ENCODE data around the gene CEP85. TPM values are rescaled to one million over a fixed set of nuclear protein-coding genes. Genes with fewer than 3 reads are reported as not detected.

Gene CEP85
- total RNA-seq, 1 donor, result 13.0 TPM

GRCh38 chr1:26323382-26323781, 89.4 kb downstream of the CEP85 start:
- TF ChIP-seq CTCF (IDR thresholded peaks at IDR 0.05; ENCODE audit: insufficient read depth, low read depth, low read length), result no peak
- DNase-seq (ENCODE audit: low read depth), result no peak
- no peak overlapping the region for H3K4me3 ChIP-seq (ENCODE audit: low read depth, low read length)

- DNase-seq (ENCODE audit: low read depth), result no peak
- H3K4me3 ChIP-seq (ENCODE audit: low read depth, low read length), result no peak overlapping the region
- no peak for TF ChIP-seq CTCF (IDR thresholded peaks at IDR 0.05; ENCODE audit: insufficient read depth, low read depth, low read length)
Measured at GRCh38 chr1:26324550-26324949, 90.5 kb downstream of the CEP85 start.

- no peak for DNase-seq (ENCODE audit: low read depth)
- no peak overlapping the region for H3K4me3 ChIP-seq (ENCODE audit: low read depth, low read length)
- no peak for TF ChIP-seq CTCF (IDR thresholded peaks at IDR 0.05; ENCODE audit: insufficient read depth, low read depth, low read length)
Measured at GRCh38 chr1:26327956-26328362, 94.0 kb downstream of the CEP85 start.

Other genes with a start within 250 kb of the CEP85 start
- gene PAFAH2, start 236.1 kb upstream of the CEP85 start, total RNA-seq, result 7.7 and 11.2 TPM in 2 replicates
- 3.9 and 6.0 TPM in 2 replicates for gene EXTL1, start 212.4 kb upstream of the CEP85 start, total RNA-seq
- not detected in 2 replicates for gene SLC30A2, start 188.1 kb upstream of the CEP85 start, total RNA-seq
- gene TRIM63, start 166.6 kb upstream of the CEP85 start, total RNA-seq, result not detected in 2 replicates
- gene PDIK1L, start 122.4 kb upstream of the CEP85 start, total RNA-seq, result 2.6 and 4.8 TPM in 2 replicates
- gene FAM110D, start 75.1 kb upstream of the CEP85 start, total RNA-seq, result under 0.01 TPM in 1 of 2 replicates, not detected in the other
- gene C1orf232, start 65.2 kb upstream of the CEP85 start, total RNA-seq, result not detected in 2 replicates
- 20.3 and 26.4 TPM in 2 replicates for gene ZNF593, start 64.3 kb upstream of the CEP85 start, total RNA-seq
- gene ZNF593OS, start 62.4 kb upstream of the CEP85 start, total RNA-seq, result 0.32 TPM in 1 of 2 replicates, not detected in the other
- gene CNKSR1, start 56.7 kb upstream of the CEP85 start, total RNA-seq, result 0.32 TPM in 1 of 2 replicates, not detected in the other
- gene CATSPER4, start 43.6 kb upstream of the CEP85 start, total RNA-seq, result not detected in 2 replicates
- 18.1 and 26.4 TPM in 2 replicates for gene SH3BGRL3, start 45.9 kb downstream of the CEP85 start, total RNA-seq
- 2.9 and 5.6 TPM in 2 replicates for gene UBXN11, start 72.4 kb downstream of the CEP85 start, total RNA-seq
- gene CD52, start 83.8 kb downstream of the CEP85 start, total RNA-seq, result not detected in 2 replicates
- not detected in 2 replicates for gene CRYBG2, start 119.9 kb downstream of the CEP85 start, total RNA-seq
- not detected in 2 replicates for gene ZNF683, start 138.6 kb downstream of the CEP85 start, total RNA-seq
- gene LIN28A, start 176.6 kb downstream of the CEP85 start, total RNA-seq, result not detected in 2 replicates
- 57.7 and 69.1 TPM in 2 replicates for gene DHDDS, start 198.1 kb downstream of the CEP85 start, total RNA-seq
- 223 and 252 TPM in 2 replicates for gene HMGN2, start 238.2 kb downstream of the CEP85 start, total RNA-seq